Nephron progenitor cell (in vitro differentiated cells): Measurements from ENCODE around the gene ZBTB18.

Source experiments
- DNase-seq: peaks from one replicate; pipeline ENCODE4 v3.0.0; 2021
- H3K27ac Mint-ChIP-seq: 2 replicates; pipeline ENCODE4 v1.8.0; 2021; ENCODE audit warnings: mild to moderate bottlenecking, moderate library complexity, mixed read lengths
- H3K27me3 Mint-ChIP-seq: 2 replicates; pipeline ENCODE4 v1.8.0; 2021; ENCODE audit warnings: mild to moderate bottlenecking, low read depth, mixed read lengths; ENCODE audit not compliant: poor library complexity
- H3K36me3 Mint-ChIP-seq: 2 replicates; pipeline ENCODE4 v1.8.0; 2021; ENCODE audit warnings: low read depth, mixed read lengths
- H3K4me1 Mint-ChIP-seq: 2 replicates; pipeline ENCODE4 v1.8.0; 2021; ENCODE audit warnings: mixed read lengths
- H3K4me3 Mint-ChIP-seq: 2 replicates; pipeline ENCODE4 v1.8.0; 2021; ENCODE audit warnings: mild to moderate bottlenecking, moderate library complexity, mixed read lengths
- H3K9me3 Mint-ChIP-seq: 2 replicates; pipeline ENCODE4 v1.8.0; 2021; ENCODE audit warnings: mild to moderate bottlenecking, moderate library complexity, mixed read lengths
- CTCF ChIP-seq: fragments of 200-600 bp; sonication (generic); IDR thresholded peaks from 2 replicates; pipeline ENCODE4 v1.5.0; 2021; ENCODE audit warnings: antibody characterized with exemption

Gene ZBTB18

GRCh38 chr1:244095529-244095911, 44.4 kb downstream of the ZBTB18 start:
- Mint-ChIP-seq H3K4me1 (peaks cover 39% of the 10 kb centered on the region), H3K9me3 (peaks cover 10% of the 10 kb centered on the region), H3K27ac (no peak overlapping the region), H3K4me3 (no peak overlapping the region), H3K36me3 (no peaks in the 10 kb centered on the region), H3K27me3 (peaks cover 12% of the 10 kb centered on the region)
- DNase-seq = no peak
- no peak for TF ChIP-seq CTCF

GRCh38 chr1:244096066-244096610, 45.1 kb downstream of the ZBTB18 start:
- Mint-ChIP-seq H3K27me3 (peaks cover 12% of the 10 kb centered on the region), H3K27ac (no peak overlapping the region), H3K4me3 (no peak overlapping the region), H3K9me3 (peaks cover 10% of the 10 kb centered on the region), H3K4me1 (peaks cover 45% of the 10 kb centered on the region), H3K36me3 (no peaks in the 10 kb centered on the region)
- DNase-seq = no peak
- no peak for TF ChIP-seq CTCF

- DNase-seq = no peak
- Mint-ChIP-seq H3K36me3 (no peaks in the 10 kb centered on the region), H3K4me1 (peaks cover 50% of the 10 kb centered on the region), H3K27ac (no peak overlapping the region), H3K27me3 (peaks cover 12% of the 10 kb centered on the region), H3K4me3 (no peak overlapping the region), H3K9me3 (peaks cover 10% of the 10 kb centered on the region)
- no peak for TF ChIP-seq CTCF
Observed at GRCh38 chr1:244096691-244097090, 45.6 kb downstream of the ZBTB18 start.

DNA sequence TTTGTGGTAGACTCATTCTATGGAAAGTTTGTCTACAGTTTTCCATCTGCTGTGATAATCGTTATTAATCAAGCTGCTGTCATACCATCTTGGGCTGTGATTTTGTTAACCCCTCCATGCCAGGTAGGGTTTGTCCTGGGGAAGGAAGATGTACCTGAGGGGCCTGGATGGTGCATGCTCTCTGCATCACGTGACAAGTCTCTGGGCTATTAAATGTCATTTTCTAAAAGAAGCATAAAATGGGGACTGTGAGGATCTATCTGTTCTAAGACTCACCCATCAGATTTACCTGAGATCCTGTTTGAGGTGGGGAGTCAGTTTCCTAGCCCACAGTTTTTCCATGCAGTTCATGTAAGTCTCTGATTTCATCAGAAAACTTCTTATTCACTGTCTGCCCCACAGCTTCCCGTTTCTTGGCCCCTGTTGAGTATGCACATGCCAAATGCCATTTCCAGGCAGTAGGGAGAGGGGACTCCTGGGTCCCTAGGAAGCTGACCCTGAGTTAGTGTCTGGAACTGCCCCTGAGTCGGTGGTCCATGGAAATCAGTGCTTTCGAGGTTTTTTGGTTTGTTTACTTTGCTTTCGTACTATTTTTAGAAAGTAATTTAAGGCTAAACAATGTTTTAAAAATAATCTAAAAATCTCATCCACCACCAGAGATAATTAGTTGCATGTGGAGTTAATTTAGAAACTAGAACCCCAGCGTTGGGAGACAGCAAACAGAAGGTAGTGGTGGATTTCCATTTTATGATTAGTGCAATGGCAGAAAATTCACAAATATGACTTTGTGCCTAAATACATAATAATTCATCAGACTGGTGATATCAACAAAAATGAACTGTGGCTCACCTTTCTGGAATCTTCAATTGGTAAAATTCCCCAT, 46.7 kb downstream of the ZBTB18 start:
- no peak overlapping the region for H3K4me3 Mint-ChIP-seq
- H3K36me3 Mint-ChIP-seq = no peaks in the 10 kb centered on the region
- peaks cover 12% of the 10 kb centered on the region for H3K27me3 Mint-ChIP-seq
- peaks cover 59% of the 10 kb centered on the region for H3K4me1 Mint-ChIP-seq
- H3K9me3 Mint-ChIP-seq = peaks cover 10% of the 10 kb centered on the region
- H3K27ac Mint-ChIP-seq = no peak overlapping the region
- no peak for DNase-seq
- TF ChIP-seq CTCF = no peak

GRCh38 chr1:244099258-244099930, 48.3 kb downstream of the ZBTB18 start:
- Mint-ChIP-seq H3K9me3 (peaks cover 10% of the 10 kb centered on the region), H3K36me3 (no peaks in the 10 kb centered on the region), H3K27me3 (peaks cover 12% of the 10 kb centered on the region), H3K4me3 (no peak overlapping the region), H3K4me1 (peaks cover 64% of the 10 kb centered on the region), H3K27ac (no peak overlapping the region)
- DNase-seq = no peak
- TF ChIP-seq CTCF = no peak
